ENCODE data around the gene MXRA5.
"Not testable (repeated sequence)": the region's sequence is repeated elsewhere in the genome, so short reads cannot be mapped to it uniquely, and the experiment has no call there.

Gene MXRA5

DNA sequence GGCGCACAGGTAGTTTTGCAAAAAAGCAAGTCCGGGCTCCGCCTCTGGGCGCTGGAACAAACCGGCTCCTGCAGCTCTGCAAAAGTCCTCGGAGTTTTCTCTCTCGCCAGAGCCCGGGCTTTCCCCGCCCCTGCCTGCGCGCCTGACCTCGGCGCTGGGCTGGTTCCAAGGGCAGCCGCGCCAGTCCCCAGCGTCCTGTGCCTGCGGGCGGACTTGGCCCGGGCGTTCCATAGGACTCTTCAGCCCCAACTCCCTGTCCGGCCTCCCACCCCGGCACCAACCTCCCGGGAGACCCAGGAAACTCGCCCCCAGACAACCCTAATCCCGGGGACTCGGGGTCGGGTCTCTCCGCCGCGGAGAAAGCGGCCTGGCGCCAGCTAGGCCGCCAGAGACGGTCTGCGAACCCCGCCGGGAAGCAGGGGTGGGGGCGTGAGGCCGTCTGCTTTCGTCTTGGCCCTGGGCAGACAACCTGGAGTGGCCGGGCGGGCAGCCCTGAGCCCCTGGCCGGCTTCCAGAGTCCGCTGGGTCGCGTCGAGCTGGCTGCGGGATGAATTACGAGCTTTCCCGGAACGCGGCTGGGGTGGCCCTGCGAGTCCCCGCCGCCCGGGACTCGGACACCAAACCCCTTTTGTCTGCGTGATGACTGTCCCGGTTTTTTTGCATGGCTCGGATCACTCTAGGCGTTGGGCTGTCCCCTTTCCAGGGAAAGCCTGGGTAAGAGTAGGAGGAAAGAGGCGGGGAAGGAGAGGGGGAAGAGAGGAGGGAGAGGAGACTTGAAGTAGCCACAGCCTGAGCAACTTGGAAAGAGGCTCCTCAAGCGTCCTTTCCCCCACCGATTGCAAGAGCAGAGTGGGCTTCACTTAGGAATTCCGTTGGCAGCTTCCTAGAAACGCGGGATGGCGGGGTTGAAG is 916 bp downstream of the MXRA5 start:
- TF ChIP-seq PAX5 (IDR thresholded peaks at IDR 0.05; ENCODE audit: insufficient read depth, low read length, severe bottlenecking) (no peak), SPI1 (IDR thresholded peaks at IDR 0.05; ENCODE audit: low read depth, low read length) (no peak), POU2F2 (IDR thresholded peaks at IDR 0.05; ENCODE audit: low read depth, low read length) (no peak), POLR2A (IDR thresholded peaks at IDR 0.05; ENCODE audit: low read depth, low read length) (no peak), POLR2AphosphoS5 (IDR thresholded peaks at IDR 0.05; ENCODE audit: low read depth, low read length) (no peak), TAF1 (IDR thresholded peaks at IDR 0.05; ENCODE audit: low read depth, low read length) (no peak)
- FAIRE-seq (no peak), DNase-seq (ENCODE audit: insufficient read length, low spot score) (no peak)

DNA sequence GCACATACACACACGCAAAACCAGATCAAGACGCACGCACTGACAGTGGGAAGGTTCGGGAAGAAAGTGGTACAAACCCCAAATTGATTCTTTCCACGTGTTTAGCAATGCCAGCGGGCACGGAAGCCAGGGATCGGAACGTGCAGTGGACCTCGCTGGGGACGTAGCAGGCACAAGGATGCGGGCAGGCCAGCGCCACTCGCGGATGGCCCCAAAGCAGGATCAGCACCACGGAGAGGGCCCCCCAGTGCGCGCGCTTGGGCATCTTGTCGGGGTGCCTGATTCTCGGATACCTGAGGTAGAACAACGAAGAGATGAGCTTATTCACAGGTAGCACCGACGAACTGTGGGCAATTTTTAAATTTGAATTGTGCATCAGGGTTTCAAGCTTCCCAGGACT is 2.9 kb downstream of the MXRA5 start:
- not testable (repeated sequence) for FAIRE-seq; DNase-seq (ENCODE audit: insufficient read length, low spot score)

DNA sequence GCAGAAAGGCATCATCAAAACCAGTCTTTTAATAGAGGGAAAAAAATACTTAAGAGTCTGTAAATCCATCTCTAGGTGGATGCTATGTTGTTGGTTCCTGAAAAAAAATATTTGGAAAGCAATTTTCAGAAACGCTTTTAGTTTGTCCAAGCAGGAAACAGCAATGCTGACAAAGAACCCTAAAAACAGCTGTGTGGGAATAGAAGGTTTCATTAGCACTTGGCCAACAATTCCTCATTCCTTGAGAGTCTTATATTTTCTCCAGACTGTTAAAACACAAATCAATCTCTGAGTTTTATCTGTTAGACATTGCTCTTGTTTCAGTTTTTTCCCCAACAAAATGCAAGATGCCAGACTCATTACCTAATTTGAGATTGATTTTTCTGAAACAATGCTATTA is 6.4 kb downstream of the MXRA5 start:
- FAIRE-seq: no peak
- DNase-seq (ENCODE audit: insufficient read length, low spot score): no peak
- TF ChIP-seq POU2F2 (IDR thresholded peaks at IDR 0.05; ENCODE audit: low read depth, low read length) (no peak), SPI1 (IDR thresholded peaks at IDR 0.05; ENCODE audit: low read depth, low read length) (no peak), POLR2A (IDR thresholded peaks at IDR 0.05; ENCODE audit: low read depth, low read length) (no peak), POLR2AphosphoS5 (IDR thresholded peaks at IDR 0.05; ENCODE audit: low read depth, low read length) (no peak), PAX5 (IDR thresholded peaks at IDR 0.05; ENCODE audit: insufficient read depth, low read length, severe bottlenecking) (no peak), TAF1 (IDR thresholded peaks at IDR 0.05; ENCODE audit: low read depth, low read length) (no peak)

DNA sequence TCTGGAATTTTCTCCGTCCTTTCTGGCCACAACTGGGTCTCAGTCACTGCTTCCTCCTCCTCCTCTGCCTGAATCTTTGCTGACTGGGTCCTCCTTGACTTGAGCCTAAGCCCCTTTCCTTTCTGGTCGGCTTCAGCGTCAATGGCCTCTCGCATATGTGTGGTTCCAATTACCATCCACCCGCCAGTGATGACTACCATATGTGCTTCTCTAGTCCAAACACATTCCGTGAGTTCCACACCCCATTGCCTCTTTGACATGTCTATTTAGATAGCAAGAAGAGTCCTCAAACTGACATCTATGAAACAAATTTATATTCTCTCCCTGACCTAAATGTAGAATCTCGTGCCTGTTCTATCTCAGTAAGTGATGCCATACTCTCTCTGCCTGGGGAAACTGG is 19.8 kb downstream of the MXRA5 start:
- no peak for TF ChIP-seq SPI1 (IDR thresholded peaks at IDR 0.05; ENCODE audit: low read depth, low read length)
- no peak for TF ChIP-seq PAX5 (IDR thresholded peaks at IDR 0.05; ENCODE audit: insufficient read depth, low read length, severe bottlenecking)
- no peak for TF ChIP-seq POLR2A (IDR thresholded peaks at IDR 0.05; ENCODE audit: low read depth, low read length)
- TF ChIP-seq POU2F2 (IDR thresholded peaks at IDR 0.05; ENCODE audit: low read depth, low read length): no peak
- TF ChIP-seq TAF1 (IDR thresholded peaks at IDR 0.05; ENCODE audit: low read depth, low read length): no peak
- no peak for TF ChIP-seq POLR2AphosphoS5 (IDR thresholded peaks at IDR 0.05; ENCODE audit: low read depth, low read length)
- DNase-seq (ENCODE audit: insufficient read length, low spot score) (no peak), FAIRE-seq (no peak)

DNA sequence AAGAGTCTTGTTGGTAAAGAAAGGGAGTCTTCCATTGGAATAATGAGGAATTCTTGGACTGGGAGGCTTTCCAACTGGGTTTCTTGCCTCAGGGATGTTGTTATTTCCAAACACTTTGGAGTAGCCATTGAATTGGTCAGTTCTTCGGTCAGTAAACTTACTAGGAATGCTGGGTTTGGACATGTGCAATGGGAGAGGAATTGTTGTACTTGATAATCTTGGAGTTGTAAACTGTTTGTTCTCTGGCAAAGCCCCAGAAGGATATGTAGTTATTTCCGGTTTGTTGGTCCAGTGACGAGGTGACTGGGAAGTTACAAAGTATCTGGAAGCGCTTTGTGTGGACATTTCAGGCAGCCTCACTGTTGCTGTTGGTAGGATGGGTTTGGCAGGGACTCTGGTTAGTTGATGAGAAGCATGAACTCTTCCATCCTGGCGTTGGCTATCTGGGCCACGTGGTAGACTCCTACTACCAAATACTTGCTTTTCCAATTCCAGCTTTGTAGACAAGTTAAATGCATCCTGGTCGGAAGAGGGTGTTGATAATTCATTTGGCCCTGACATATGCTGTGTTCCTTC is 25.9 kb downstream of the MXRA5 start:
- no peak for DNase-seq (ENCODE audit: insufficient read length, low spot score)
- no peak for TF ChIP-seq POLR2AphosphoS5 (IDR thresholded peaks at IDR 0.05; ENCODE audit: low read depth, low read length)
- no peak for TF ChIP-seq PAX5 (IDR thresholded peaks at IDR 0.05; ENCODE audit: insufficient read depth, low read length, severe bottlenecking)
- no peak for TF ChIP-seq POU2F2 (IDR thresholded peaks at IDR 0.05; ENCODE audit: low read depth, low read length)
- no peak for TF ChIP-seq TAF1 (IDR thresholded peaks at IDR 0.05; ENCODE audit: low read depth, low read length)
- no peak for TF ChIP-seq SPI1 (IDR thresholded peaks at IDR 0.05; ENCODE audit: low read depth, low read length)
- TF ChIP-seq POLR2A (IDR thresholded peaks at IDR 0.05; ENCODE audit: low read depth, low read length): no peak
- no peak for FAIRE-seq

DNA sequence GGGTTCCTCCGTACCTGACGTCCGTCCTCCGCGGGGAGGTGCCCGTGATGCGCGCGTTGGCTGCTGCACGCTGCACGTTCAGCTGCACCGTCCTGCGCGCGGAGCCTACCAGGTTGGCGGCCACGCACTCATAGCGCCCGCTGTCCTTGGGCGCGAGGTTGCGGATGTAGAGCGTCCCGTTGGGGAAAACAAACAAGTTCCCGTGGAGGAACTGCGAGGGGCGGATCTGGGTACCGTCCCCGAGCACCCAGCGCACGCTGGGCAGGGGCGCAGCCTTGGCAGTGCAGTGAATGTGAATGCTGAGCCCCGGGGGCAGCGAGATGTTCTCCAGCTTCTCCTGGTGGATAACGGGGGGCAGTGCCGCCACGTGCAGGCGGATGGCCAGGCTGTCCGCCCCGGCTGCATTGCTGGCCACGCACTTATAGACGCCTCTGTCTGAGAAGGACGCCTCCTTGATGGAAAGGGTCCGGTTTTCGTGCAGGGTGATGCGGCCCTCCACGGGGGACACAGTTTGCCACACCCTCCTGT is 29.2 kb downstream of the MXRA5 start:
- FAIRE-seq (no peak), DNase-seq (ENCODE audit: insufficient read length, low spot score) (no peak)
- TF ChIP-seq POLR2AphosphoS5 (IDR thresholded peaks at IDR 0.05; ENCODE audit: low read depth, low read length) (no peak), PAX5 (IDR thresholded peaks at IDR 0.05; ENCODE audit: insufficient read depth, low read length, severe bottlenecking) (no peak), POU2F2 (IDR thresholded peaks at IDR 0.05; ENCODE audit: low read depth, low read length) (no peak), TAF1 (IDR thresholded peaks at IDR 0.05; ENCODE audit: low read depth, low read length) (no peak), POLR2A (IDR thresholded peaks at IDR 0.05; ENCODE audit: low read depth, low read length) (no peak), SPI1 (IDR thresholded peaks at IDR 0.05; ENCODE audit: low read depth, low read length) (no peak)

DNA sequence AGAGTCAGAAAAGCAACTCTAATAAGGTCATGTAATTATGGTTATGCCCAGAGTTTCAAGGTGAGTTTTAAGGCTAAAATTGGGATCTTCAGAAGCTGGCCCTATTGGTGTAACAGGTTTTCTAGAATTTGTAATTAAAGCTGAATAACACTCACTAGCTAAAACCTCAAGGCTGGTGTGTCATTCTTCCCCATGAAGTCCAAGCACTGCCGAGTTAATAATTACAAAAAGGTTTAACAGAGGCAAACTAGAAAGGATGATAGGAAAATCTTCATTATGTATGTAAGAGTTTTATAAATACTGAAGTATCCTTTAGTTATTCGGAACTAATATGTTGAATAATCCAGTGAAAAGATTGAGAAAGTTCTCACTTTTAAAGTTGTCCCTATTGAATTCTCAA is 34.3 kb downstream of the MXRA5 start:
- FAIRE-seq (no peak), DNase-seq (ENCODE audit: insufficient read length, low spot score) (no peak)
- TF ChIP-seq SPI1 (IDR thresholded peaks at IDR 0.05; ENCODE audit: low read depth, low read length) (no peak), POLR2AphosphoS5 (IDR thresholded peaks at IDR 0.05; ENCODE audit: low read depth, low read length) (no peak), POLR2A (IDR thresholded peaks at IDR 0.05; ENCODE audit: low read depth, low read length) (no peak), POU2F2 (IDR thresholded peaks at IDR 0.05; ENCODE audit: low read depth, low read length) (no peak), PAX5 (IDR thresholded peaks at IDR 0.05; ENCODE audit: insufficient read depth, low read length, severe bottlenecking) (no peak), TAF1 (IDR thresholded peaks at IDR 0.05; ENCODE audit: low read depth, low read length) (no peak)

DNA sequence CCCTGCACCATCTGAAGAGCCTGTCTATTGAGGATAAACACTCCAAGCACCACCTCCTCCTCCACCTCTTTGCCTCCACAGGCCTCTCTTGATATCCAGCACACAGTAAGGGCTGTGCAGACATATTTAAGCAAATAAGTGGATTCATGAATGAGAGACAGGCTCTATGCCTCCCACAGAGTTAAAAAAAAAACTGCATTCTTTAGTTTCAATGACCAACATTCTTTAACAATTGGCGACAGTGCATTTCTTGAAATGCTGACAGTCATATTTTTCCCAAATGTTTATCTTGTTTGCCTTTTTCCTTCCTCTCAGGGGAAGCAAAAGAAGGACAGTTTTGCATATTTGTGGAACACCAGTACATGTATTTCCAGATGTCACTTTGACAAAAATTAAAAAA is 38.6 kb downstream of the MXRA5 start:
- TF ChIP-seq POU2F2 (IDR thresholded peaks at IDR 0.05; ENCODE audit: low read depth, low read length) (no peak), POLR2AphosphoS5 (IDR thresholded peaks at IDR 0.05; ENCODE audit: low read depth, low read length) (no peak), SPI1 (IDR thresholded peaks at IDR 0.05; ENCODE audit: low read depth, low read length) (no peak), TAF1 (IDR thresholded peaks at IDR 0.05; ENCODE audit: low read depth, low read length) (no peak), POLR2A (IDR thresholded peaks at IDR 0.05; ENCODE audit: low read depth, low read length) (no peak), PAX5 (IDR thresholded peaks at IDR 0.05; ENCODE audit: insufficient read depth, low read length, severe bottlenecking) (no peak)
- no peak for FAIRE-seq
- DNase-seq (ENCODE audit: insufficient read length, low spot score): no peak

DNA sequence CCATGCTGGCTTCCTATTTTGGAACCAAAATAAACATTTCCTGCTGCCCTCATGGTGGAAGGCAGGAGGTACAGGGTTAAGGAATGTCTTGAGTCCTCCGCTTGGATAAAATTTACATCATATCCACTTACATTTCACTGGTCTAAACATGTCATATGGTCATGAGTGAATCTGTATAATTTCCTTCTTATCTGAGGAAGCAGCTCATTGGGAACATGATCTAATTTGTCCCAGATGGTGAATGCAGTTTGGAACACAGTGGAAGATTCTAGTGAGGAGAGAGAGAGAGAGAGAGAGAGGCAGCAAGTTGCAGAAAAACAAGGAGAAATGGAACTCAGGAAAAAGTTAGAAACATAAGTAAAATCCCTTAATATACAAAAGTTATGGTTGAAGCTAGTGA is 46.8 kb downstream of the MXRA5 start:
- no peak for FAIRE-seq
- TF ChIP-seq SPI1 (IDR thresholded peaks at IDR 0.05; ENCODE audit: low read depth, low read length) (no peak), PAX5 (IDR thresholded peaks at IDR 0.05; ENCODE audit: insufficient read depth, low read length, severe bottlenecking) (no peak), POLR2AphosphoS5 (IDR thresholded peaks at IDR 0.05; ENCODE audit: low read depth, low read length) (no peak), TAF1 (IDR thresholded peaks at IDR 0.05; ENCODE audit: low read depth, low read length) (no peak), POU2F2 (IDR thresholded peaks at IDR 0.05; ENCODE audit: low read depth, low read length) (no peak), POLR2A (IDR thresholded peaks at IDR 0.05; ENCODE audit: low read depth, low read length) (no peak)
- DNase-seq (ENCODE audit: insufficient read length, low spot score): no peak
